ENCODE measurements around the gene SPINK8. TPM values are rescaled to one million over a fixed set of nuclear protein-coding genes. Genes with fewer than 3 reads are reported as not detected.

The SPINK8 gene
- total and polyA plus RNA-seq, 2 of the 4 experiments (the other 2 are of a cell fraction), result not detected

DNA sequence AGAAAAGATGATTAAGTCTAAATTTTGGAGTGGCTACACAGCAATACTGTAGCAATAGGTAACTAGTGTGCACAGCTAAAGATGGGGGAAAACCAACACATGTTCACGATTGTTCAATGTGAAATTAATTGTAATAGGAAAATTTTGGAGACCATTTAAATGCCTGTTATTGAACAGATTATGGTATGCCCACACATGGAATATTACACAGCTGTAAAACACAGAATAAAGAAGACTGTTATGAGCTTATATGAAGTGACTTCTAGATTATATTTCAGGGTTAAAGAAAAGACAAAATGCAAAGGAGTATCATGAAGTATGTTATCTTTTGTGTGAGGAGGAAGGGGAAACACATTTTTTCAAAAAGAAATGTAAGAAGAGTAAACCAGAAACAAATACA lies 43.8 kb downstream of the SPINK8 start:
- Histone ChIP-seq H3K27me3 (ENCODE audit: control insufficient read depth, insufficient read depth, low read length) (no peaks in the 10 kb centered on the region), H2AK5ac (ENCODE audit: low read depth, low read length) (no peak overlapping the region), H4K91ac (ENCODE audit: insufficient read depth, low read depth, low read length) (no peak overlapping the region), H3K18ac (ENCODE audit: low read depth, low read length) (no peak overlapping the region), H3K4ac (ENCODE audit: low read depth, low read length) (no peak overlapping the region), H2BK5ac (ENCODE audit: low read depth, low read length, poor library complexity, severe bottlenecking) (no peak overlapping the region), H3K36me3 (ENCODE audit: control insufficient read depth, insufficient read depth, low read length) (peaks cover 8% of the 10 kb centered on the region), H3K9me1 (ENCODE audit: insufficient read depth, low read length) (no peaks in the 10 kb centered on the region), H4K8ac (ENCODE audit: low read depth in 2 of 2, low read length in 2 of 2) (no peak overlapping the region), H3K4me1 (ENCODE audit: control insufficient read depth, insufficient read depth, low read length) (peaks cover 2% of the 10 kb centered on the region; the same call in 1 of the 2 replicates), H3K27ac (ENCODE audit: insufficient read depth, low read length) (no peak overlapping the region), H3K56ac (ENCODE audit: extremely low read depth, insufficient read depth, low read length) (no peak overlapping the region), H3K4me3 (ENCODE audit: insufficient read depth, low read depth, low read length) (no peak overlapping the region), H2AK9ac (replicated peaks; ENCODE audit: low read depth, low read length, poor library complexity) (no peak overlapping the region), H3K4me2 (ENCODE audit: low read depth, low read length) (no peak overlapping the region), H3K9me3 (ENCODE audit: control insufficient read depth, insufficient read depth, low read length) (no peaks in the 10 kb centered on the region), H2BK120ac (ENCODE audit: low read depth, low read length) (no peak overlapping the region), H3K9ac (ENCODE audit: low read depth, low read length) (no peak overlapping the region), H3K14ac (replicated peaks; ENCODE audit: low read depth, low read length) (no peak overlapping the region), H2BK20ac (ENCODE audit: low read depth, low read length) (no peak overlapping the region), H4K20me1 (ENCODE audit: insufficient read depth, low read length) (no peaks in the 10 kb centered on the region), H2BK15ac (ENCODE audit: low read depth, low read length) (no peak overlapping the region), H3K79me1 (ENCODE audit: low read depth in 1 of 2, low read length in 2 of 2) (no peaks in the 10 kb centered on the region), H4K5ac (ENCODE audit: low read depth, low read length) (no peak overlapping the region), H2AFZ (replicated peaks; ENCODE audit: low read length, poor library complexity) (no peak overlapping the region), H3K23ac (ENCODE audit: low read depth, low read length) (no peak overlapping the region)
- ATAC-seq (ENCODE audit: low read depth) (no peak), DNase-seq (no peak)
- in situ Hi-C loops (cut with MboI; ENCODE audit: low sequenced_read_pairs) (no loop called here), dilution Hi-C loops (cut with HindIII; ENCODE audit: low sequenced_read_pairs, unreplicated experiment) (no loop called here), intact Hi-C loops (cut with micrococcal nuclease) (no loop called here)
- ChIA-PET POLR2A (ENCODE audit: unreplicated experiment) (no interaction called here), CTCF (interaction anchor here (1.3 kb wide), 1 partner anchor 147 kb away, joined by 5 read pairs; no protein-coding TSS in a partner anchor)
- TF ChIP-seq MAZ (IDR thresholded peaks at IDR 0.05; ENCODE audit: borderline replicate concordance, low read depth, low read length) (no peak), MXI1 (IDR thresholded peaks at IDR 0.05; ENCODE audit: borderline replicate concordance, low read depth, low read length) (no peak), SMC3 (IDR thresholded peaks at IDR 0.05; ENCODE audit: low read depth, low read length) (no peak), POLR2A (IDR thresholded peaks at IDR 0.05; ENCODE audit: low read depth, low read length) (no peak)
- BruUV-seq (replicated peaks), result no TSS peak
- WGBS, 2 experiments (ENCODE audit: extremely low coverage in 2 of 2, insufficient read length in 1 of 2), result no CpG with 5 or more reads among the region's 1 CpG
